Measurements from ENCODE around the gene ERI3.

The ERI3 gene

DNA sequence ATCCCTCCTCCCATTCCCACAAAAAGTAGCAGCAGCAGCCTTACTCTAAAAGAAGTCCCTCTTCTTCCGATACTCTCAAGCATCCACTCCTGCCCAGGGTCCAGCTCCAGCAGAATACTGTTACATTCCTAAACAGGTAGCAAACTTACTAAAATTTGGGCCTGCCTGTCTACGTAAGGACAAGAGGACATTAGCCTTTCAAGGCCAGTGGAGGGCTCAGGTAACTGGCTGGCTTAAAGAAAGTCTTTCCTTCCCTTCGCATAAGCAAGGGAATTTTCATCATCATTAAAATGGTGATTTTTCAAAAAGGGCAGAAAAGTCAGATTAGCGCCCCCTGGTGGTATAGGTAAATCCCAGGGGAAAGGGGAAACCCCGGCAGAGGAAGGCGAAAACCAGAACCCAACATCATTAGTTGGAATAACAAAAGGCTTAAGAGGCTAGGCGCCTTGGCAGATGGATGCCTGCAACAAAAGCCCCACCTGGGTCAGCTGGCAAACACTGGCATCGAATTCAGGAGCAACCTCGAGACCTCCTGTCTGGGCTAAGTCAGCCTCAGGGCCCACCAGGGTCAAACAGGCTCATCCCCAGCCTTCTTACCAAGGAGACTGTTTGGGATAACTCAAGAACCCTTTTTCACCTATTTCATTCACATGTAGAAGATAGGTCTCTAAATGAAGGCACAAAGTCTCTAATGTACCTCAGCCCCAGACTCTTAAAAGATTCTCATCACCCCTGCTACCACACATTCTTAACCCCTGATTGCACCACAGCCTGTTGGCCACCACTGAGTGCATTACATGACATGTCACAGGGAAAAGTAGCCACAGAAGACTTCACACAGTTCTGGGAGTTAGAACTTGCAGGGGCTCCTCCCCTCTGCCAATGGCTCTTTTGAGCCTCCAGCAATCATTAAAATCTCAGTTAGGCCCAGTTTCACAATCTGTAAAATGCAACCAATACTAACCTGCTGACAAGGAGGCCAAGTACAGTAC is 36.7 kb downstream of the ERI3 start:
- in situ Hi-C loops (cut with MboI; ENCODE audit: low sequenced_read_pairs) = no loop called here

GRCh38 chr1:44316231-44316759 is 38.8 kb downstream of the ERI3 start:
- in situ Hi-C loops (cut with MboI; ENCODE audit: low sequenced_read_pairs) = no loop called here

GRCh38 chr1:44315521-44315920 is 39.5 kb downstream of the ERI3 start:
- in situ Hi-C loops (cut with MboI; ENCODE audit: low sequenced_read_pairs) = no loop called here

- in situ Hi-C loops (cut with MboI; ENCODE audit: low sequenced_read_pairs) = no loop called here
Measured at GRCh38 chr1:44314452-44314851, 40.6 kb downstream of the ERI3 start.

DNA sequence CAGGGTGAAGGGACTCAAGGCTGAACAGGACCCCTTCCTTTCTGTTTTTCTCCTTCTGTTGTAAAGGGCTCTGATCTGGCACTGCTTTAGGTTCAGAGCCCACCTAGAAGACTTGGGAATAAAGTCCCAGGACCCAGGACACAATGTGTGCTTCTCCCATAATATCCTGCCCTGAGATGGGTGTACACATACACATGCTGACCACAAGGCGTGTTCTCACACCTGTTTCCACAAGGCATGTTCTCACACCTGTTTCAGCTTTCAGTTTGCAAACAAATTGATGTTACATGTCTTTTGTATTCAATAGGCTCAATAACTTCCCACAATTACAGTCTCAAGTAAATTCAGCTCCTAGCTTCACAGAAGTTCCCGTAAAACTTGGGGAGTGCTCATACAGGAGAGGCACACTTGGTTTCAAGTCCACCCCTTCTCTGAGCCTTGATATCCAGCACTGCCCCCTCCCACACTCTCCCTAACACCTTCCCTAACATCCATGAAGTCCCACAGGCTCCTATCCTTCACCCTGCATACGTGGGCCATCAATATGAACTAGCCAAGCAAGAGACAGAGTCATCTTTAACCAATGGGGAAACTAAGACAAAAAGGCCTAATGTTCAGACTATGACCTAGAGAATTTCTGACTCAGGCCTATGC is 41.7 kb downstream of the ERI3 start:
- in situ Hi-C loops (cut with MboI; ENCODE audit: low sequenced_read_pairs) = no loop called here

DNA sequence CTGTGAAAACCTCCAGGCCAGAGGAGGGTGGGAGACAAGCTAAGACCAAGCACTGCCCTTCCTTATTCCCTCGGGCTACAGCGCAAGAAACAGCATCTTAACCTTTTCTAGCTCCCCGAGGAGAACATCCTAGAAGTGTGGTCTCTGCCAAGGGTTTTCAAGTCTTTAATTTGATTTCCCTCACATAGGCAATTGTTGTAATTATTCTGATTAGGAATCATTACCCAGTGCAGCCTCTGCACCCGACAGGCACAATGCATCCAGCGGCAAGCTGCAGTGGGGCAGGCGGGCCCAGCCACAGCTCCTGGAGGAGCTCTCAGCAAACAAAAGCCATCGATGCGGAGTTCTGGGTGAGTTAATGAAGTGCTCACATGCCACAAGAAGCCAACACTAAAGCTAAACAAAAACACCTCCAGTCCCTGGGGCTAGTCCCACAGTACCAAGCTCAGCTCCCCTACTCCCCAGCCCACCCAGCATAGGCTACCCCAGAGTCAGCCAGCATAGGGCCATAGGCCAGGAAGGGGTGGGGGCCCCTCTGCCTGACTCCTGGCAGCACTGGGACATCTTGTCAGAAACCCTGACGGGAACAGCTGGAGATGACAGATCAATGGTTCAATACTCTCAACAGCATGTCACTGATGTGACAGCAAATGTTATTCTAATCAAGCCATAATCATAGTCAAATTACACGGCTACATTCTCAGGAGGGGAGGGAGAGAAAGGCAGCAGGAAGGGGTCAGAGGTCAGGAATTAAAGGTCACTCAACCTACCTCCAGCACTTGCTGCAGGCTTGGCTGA is 42.5 kb downstream of the ERI3 start:
- in situ Hi-C loops (cut with MboI; ENCODE audit: low sequenced_read_pairs) = no loop called here

DNA sequence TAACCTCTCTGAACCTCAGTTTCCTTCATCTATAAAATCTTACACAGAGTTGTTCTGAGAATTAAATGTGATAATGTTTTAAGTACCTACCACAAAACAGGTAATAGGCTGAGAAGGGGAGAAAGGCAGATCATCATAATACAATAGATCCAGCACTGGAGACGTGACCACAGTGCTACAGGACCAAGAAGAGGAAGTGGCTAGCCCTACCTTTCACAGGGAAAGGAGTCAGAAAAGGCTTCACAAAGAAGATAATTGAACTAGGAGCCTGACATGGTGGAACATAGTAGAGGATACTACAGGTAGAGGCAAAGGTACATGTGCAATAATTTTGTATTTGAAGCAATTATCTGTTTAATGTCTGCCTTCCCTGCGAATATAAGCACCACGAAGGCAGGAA is 45.1 kb downstream of the ERI3 start:
- in situ Hi-C loops (cut with MboI; ENCODE audit: low sequenced_read_pairs) = no loop called here

DNA sequence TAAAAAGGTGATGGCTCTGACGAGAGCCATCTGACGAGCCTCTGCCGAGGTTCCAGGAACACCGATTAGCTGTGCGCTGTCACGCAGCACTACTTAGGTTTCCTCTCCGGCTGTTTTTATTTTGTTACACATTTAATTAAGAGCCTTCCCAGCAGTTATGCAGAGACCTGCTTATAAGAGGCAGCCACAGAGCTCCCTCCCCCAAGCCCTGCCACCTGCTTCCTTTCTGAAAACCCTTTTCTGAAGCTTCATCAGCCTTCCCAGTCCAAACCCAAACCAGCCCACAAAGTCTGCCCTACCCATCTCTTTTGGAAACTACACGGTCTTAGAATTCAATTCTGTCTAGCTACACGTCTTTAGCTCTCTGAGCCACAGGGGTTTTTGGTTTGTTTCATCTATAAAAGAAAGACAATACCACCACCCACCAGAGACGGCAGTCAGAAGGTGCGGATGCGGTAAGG is 49.1 kb downstream of the ERI3 start:
- in situ Hi-C loops (cut with MboI; ENCODE audit: low sequenced_read_pairs) = no loop called here

DNA sequence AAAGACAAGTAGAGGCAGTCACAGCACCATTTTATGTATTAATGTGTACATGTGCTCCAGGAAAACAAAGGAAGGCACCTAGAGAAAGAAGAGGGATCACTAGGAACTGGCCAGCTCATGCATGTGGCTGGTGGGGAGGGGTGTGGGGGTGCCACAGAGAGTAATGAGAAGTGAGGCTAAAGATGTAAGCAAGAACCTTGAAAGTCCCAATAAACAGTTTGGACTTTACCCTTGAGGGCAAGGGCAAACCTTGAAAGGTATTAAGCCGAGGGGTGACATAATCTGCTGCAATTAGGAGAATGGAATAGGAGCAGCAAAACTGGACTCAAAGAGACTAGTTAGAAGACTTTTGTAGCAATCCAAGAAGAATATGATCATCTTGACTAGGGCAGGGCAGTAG is 51.5 kb downstream of the ERI3 start:
- in situ Hi-C loops (cut with MboI; ENCODE audit: low sequenced_read_pairs) = no loop called here

DNA sequence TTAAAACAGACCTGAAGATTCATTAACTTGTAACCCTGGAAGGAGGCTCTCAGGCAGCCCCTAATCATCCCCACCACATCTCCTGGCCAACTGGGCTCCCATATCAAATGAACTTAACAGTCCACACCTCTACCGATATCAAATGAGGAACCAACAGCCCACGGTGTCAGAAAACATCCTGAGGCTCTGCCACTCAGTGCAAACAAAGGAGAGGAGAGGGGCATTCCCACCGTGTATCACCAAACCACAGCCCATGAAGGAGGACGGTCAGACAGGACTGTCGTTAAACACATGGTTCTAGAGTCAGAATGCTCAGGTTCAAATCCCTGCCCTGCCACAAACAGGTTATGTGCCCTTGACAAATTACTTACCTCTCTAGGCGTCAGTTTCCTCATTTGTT is 52.5 kb downstream of the ERI3 start:
- in situ Hi-C loops (cut with MboI; ENCODE audit: low sequenced_read_pairs) = no loop called here

DNA sequence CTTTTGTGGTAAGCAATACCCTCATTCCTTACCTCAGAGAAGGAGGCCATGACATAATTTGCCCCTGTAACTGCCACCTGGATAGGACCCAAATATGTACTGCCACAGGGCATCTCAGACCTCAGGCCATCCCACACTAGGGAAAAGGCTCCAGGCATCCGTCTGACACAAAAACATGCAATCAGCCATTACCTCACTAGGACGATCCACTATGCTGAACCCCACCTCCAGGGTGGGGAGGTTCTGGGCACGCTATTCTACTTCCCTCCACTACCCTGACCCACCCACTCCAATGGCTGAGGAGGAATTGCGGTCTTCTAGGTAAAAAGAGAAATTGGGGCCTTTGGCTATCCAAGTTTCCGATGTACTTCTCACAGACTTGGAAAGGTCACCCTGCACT is 53.6 kb downstream of the ERI3 start:
- in situ Hi-C loops (cut with MboI; ENCODE audit: low sequenced_read_pairs) = no loop called here

- in situ Hi-C loops (cut with MboI; ENCODE audit: low sequenced_read_pairs) = no loop called here
Measured at GRCh38 chr1:44300852-44301251, 54.2 kb downstream of the ERI3 start.

DNA sequence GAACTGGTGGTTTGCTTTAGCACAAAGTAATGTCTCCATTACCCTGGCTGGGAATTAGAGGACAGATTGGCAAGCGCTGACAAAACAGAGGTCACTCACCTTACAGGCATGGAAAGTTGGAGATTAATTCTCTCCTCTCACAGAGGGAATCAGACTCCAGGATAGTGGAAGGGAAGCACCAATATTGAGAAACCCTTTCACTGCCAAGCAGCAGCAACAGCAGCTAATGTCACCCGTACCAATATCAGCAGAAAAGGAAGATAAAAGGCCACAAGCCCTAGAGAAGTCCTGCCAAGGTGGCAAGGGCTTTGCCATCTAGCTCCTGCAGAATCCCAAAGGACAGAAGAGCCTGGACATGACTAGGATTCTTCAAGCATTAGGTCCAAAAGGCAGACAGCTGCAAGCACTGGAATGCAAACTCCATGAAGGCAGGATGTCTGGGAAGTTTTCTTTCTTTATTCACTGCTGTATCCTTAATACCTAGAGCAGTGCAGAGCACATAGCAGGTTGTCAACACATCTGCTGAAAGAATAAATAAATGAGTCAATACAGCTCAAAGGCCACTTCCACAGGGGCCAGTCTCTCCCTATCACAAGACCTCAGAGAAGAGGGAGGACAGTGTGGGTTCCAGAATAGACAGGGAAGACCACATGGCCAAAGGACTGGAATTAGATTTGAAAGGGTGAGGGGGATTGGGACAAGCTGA is 57.2 kb downstream of the ERI3 start:
- in situ Hi-C loops (cut with MboI; ENCODE audit: low sequenced_read_pairs) = no loop called here

GRCh38 chr1:44296806-44297205 is 58.3 kb downstream of the ERI3 start:
- in situ Hi-C loops (cut with MboI; ENCODE audit: low sequenced_read_pairs) = no loop called here

DNA sequence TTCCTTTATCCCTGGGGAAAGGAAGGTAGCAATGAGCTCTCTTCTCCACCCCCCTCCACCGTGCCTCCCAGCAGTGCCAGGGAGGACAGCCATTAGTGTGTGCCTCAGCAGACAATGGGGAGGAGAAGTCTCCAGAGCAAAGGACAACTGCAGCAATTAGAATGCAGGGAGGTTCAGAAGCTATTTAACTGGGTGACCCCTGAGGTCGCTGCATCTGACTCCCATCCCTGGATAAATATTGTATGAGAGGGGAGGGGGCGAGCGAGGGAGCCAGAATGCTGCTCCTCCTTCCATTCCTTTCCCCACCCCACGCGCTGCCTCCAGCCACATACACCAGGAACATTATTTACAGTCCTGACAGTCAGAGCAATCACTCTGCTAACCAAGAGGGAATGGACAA is 59.0 kb downstream of the ERI3 start:
- in situ Hi-C loops (cut with MboI; ENCODE audit: low sequenced_read_pairs) = no loop called here

GRCh38 chr1:44294588-44295007 is 60.5 kb downstream of the ERI3 start:
- in situ Hi-C loops (cut with MboI; ENCODE audit: low sequenced_read_pairs) = no loop called here

GRCh38 chr1:44293761-44294315 is 61.2 kb downstream of the ERI3 start:
- in situ Hi-C loops (cut with MboI; ENCODE audit: low sequenced_read_pairs) = no loop called here

GRCh38 chr1:44292651-44293050 is 62.4 kb downstream of the ERI3 start:
- in situ Hi-C loops (cut with MboI; ENCODE audit: low sequenced_read_pairs) = no loop called here

- in situ Hi-C loops (cut with MboI; ENCODE audit: low sequenced_read_pairs) = no loop called here
Measured at GRCh38 chr1:44290250-44291094, 64.6 kb downstream of the ERI3 start.

Measured in HL-60/S4 treated with phorbol 12-myristate 13-acetate at 8.2 ng/mL for 4 days and 3 days (cell line).